ENCODE results near the gene CAPZB. TPM values are rescaled to one million over a fixed set of nuclear protein-coding genes. Genes with fewer than 3 reads are reported as not detected.

The CAPZB gene
- total and polyA plus RNA-seq, 2 experiments from 2014 or later: 86.2 to 278 TPM

DNA sequence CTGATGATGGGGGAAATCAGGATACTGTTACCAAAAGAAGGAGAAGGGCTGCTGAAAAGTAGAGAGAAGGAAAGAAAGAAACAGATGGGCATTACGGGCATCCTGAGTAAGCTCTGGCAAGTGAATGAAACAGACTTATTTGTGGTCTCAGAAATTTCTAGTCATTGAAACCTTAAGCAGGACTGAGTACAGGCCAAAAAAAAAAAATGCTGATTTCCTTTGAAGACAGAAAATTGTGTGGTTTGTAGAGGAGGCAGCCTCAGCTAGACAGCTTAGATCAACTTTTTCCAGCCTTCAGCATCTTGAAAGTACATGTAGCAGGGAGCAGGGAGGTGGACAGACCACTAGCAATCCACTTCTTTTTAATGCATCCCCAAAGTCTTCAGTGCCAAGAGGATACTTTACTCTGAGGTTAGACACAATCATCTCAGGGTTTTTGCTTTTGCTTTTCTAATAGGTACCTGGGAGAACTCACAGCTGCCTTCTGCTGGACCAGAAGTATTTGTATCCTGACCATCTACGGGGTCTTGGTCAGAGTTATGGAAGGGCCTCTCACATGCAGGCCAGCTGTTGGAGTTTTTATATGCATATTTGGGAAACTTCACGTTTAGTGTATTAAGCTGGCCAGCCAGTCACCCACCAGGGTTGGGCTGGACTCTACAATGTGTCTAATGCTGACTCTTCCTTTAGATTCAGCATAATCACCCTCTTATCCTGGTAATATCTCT, 10.6 kb upstream of the CAPZB start:
- DNase-seq (ENCODE audit: low read depth in 1 of 2, low spot score in 1 of 2): peak in 1 of 2 donors; percentile 44
- Histone ChIP-seq H3K36me3 (no peaks in the 10 kb centered on the region), H3K27me3 (no peaks in the 10 kb centered on the region), H3K27ac (no peak overlapping the region), H3K4me3 (no peak overlapping the region), H3K9me3 (ENCODE audit: low read depth) (no peaks in the 10 kb centered on the region), H3K4me1 (ENCODE audit: low read depth) (no peaks in the 10 kb centered on the region)
- TF ChIP-seq, protein P1, sequence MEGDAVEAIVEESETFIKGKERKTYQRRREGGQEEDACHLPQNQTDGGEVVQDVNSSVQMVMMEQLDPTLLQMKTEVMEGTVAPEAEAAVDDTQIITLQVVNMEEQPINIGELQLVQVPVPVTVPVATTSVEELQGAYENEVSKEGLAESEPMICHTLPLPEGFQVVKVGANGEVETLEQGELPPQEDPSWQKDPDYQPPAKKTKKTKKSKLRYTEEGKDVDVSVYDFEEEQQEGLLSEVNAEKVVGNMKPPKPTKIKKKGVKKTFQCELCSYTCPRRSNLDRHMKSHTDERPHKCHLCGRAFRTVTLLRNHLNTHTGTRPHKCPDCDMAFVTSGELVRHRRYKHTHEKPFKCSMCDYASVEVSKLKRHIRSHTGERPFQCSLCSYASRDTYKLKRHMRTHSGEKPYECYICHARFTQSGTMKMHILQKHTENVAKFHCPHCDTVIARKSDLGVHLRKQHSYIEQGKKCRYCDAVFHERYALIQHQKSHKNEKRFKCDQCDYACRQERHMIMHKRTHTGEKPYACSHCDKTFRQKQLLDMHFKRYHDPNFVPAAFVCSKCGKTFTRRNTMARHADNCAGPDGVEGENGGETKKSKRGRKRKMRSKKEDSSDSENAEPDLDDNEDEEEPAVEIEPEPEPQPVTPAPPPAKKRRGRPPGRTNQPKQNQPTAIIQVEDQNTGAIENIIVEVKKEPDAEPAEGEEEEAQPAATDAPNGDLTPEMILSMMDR (IDR thresholded peaks at IDR 0.05; ENCODE audit: low read depth, low read length): no peak

DNA sequence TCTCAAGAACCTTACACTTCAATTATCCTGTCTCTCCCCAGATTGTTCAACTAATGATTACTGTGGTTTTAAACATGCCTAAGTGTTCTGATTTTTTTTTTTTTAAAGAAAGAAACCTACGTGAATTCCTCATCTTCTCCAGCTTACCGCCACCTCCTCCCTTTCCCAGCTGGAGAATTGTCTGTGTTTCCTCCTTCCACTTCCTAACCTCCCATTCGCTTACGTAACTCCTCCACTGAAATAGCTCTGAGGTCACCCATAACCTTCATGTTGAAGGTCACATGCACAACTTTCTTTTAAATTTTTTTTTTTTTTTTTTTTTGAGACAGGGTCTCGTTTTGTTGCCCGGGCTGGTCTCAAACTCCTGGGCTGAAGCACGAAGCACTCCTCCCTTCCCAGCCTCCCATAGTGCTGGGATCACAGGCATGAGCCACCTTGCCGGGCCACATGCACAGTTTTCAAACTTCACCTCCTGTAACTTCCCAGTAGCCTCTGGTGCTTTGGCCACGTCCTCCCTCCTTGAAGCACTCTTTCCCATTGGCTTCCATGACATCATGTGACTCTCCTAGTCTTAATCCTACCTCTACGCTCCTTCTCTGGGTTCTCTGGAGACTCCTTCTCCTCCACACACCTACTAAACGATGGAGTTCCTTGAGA, 9.8 kb upstream of the CAPZB start:
- Histone ChIP-seq H3K36me3 (no peaks in the 10 kb centered on the region), H3K27ac (no peak overlapping the region), H3K4me1 (ENCODE audit: low read depth) (no peaks in the 10 kb centered on the region), H3K9me3 (ENCODE audit: low read depth) (no peaks in the 10 kb centered on the region), H3K4me3 (no peak overlapping the region), H3K27me3 (no peaks in the 10 kb centered on the region)
- DNase-seq (ENCODE audit: low read depth in 1 of 2, low spot score in 1 of 2): peak in 1 of 2 donors; percentile 66
- TF ChIP-seq, protein P1 (IDR thresholded peaks at IDR 0.05; ENCODE audit: low read depth, low read length): no peak

DNA sequence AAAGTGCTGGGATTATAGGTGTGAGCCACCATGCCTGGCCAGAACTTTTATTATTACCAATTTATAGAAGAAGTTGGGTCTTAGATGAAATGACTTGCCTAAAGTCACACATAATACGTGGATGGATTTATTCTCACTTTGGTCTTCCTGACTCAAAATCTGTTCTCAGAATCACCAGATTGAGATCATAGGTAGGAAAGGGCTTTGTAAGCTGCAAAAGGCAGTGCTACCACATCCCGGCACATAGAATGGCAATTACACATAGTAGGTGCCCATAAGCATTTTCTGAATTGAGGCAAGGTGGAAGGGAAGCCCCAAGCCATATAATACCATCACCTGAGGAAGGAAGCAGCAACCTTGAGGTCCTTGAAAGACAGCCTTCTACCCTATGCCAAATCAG, 8.2 kb upstream of the CAPZB start:
- H3K4me3 ChIP-seq: no peak overlapping the region
- H3K27me3 ChIP-seq: no peaks in the 10 kb centered on the region
- H3K9me3 ChIP-seq (ENCODE audit: low read depth): no peaks in the 10 kb centered on the region
- no peak for DNase-seq (ENCODE audit: low read depth in 1 of 2, low spot score in 1 of 2)
- no peaks in the 10 kb centered on the region for H3K4me1 ChIP-seq (ENCODE audit: low read depth)
- TF ChIP-seq, protein P1 (IDR thresholded peaks at IDR 0.05; ENCODE audit: low read depth, low read length): no peak
- H3K36me3 ChIP-seq: no peaks in the 10 kb centered on the region
- H3K27ac ChIP-seq: no peak overlapping the region

DNA sequence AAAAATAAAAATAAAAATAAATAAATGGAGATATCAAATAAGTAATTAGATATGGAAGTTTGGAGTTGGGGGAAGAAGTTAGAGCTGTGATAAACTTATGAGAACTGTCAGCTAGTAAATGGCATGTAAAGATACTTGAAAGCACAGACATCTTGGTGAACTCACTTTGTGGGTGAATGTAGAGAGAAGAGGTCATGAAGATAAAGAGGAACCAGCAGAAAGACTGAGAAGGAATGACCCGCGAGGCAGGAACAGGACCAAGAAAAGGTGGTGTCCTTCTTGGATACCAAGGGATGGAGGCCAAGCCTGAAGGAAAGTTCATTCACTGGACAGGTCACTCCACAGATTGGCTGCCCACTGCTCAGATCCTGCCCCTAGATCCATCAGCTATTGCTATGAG, 4.7 kb upstream of the CAPZB start:
- no peak overlapping the region for H3K4me3 ChIP-seq
- no peaks in the 10 kb centered on the region for H3K4me1 ChIP-seq (ENCODE audit: low read depth)
- no peak for DNase-seq (ENCODE audit: low read depth in 1 of 2, low spot score in 1 of 2)
- no peak overlapping the region for H3K27ac ChIP-seq
- no peaks in the 10 kb centered on the region for H3K27me3 ChIP-seq
- TF ChIP-seq, protein P1 (IDR thresholded peaks at IDR 0.05; ENCODE audit: low read depth, low read length): no peak
- H3K9me3 ChIP-seq (ENCODE audit: low read depth): no peaks in the 10 kb centered on the region
- H3K36me3 ChIP-seq: no peaks in the 10 kb centered on the region

DNA sequence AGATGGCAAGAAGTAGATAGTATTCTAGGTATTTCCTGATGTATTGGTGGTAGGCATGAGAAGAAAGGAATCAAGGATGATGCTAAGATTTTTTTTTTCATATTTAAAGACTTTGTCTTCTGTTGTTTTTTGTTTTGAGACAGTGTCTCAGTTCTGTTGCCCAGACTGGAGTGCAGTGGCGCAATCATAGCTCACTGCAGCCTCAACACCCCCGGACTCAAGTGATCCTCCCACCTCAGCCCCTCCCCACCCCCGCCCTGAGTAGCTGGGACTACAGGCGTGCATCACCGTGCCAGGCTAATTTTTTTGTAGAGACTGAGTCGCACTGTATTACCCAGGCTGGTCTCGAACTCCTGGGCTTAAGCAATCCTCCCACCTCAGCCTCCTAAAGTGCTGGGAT, 2.8 kb upstream of the CAPZB start:
- H3K27me3 ChIP-seq: no peaks in the 10 kb centered on the region

More for the DNA sequence above, 2.8 kb upstream of the CAPZB start:
- Histone ChIP-seq H3K9me3 (ENCODE audit: low read depth) (no peaks in the 10 kb centered on the region), H3K4me1 (ENCODE audit: low read depth) (peaks cover 7% of the 10 kb centered on the region), H3K36me3 (no peaks in the 10 kb centered on the region), H3K4me3 (no peak overlapping the region), H3K27ac (no peak overlapping the region)
- TF ChIP-seq, protein P1 (IDR thresholded peaks at IDR 0.05; ENCODE audit: low read depth, low read length): no peak
- peak in 1 of 2 donors; percentile 62 for DNase-seq (ENCODE audit: low read depth in 1 of 2, low spot score in 1 of 2)
